Ovary (tissue), 3 donors: ENCODE results near the gene TRIM66.

Source experiments
- CTCF ChIP-seq, 3 donors: fragments of 450-650 bp in 2 of 3; fragments of 200-600 bp in 1 of 3; IDR thresholded peaks; one replicate each; pipeline versions ENCODE4 v1.5.1 to v1.8.0; 2016 to 2022; ENCODE audit warnings: antibody characterized with exemption in 3 of 3, mild to moderate bottlenecking in 1 of 3
- EP300 ChIP-seq: sonication (generic); formaldehyde crosslinking; IDR thresholded peaks from one replicate; pipeline ENCODE4 v1.6.1; 2017; ENCODE audit warnings: antibody characterized with exemption
- POLR2A ChIP-seq: fragments of 450-650 bp; IDR thresholded peaks from one replicate; pipeline ENCODE4 v1.6.1; 2017; ENCODE audit warnings: antibody characterized with exemption, mild to moderate bottlenecking, moderate library complexity
- donor health status: DM: no; HTN: no; CAD: no.

GRCh38 chr11:8706673-8707432 lies 24.4 kb upstream of the TRIM66 start:
- TF ChIP-seq EP300 (no peak), POLR2A (no peak), CTCF (IDR thresholded peaks at IDR 0.05) (no peak)
